IMR-90 (cell line): ENCODE results near the gene EDEM1. TPM values are rescaled to one million over a fixed set of nuclear protein-coding genes. Genes with fewer than 3 reads are reported as not detected.

Source experiments
- ATAC-seq: fragments of 200-7000 bp; cut with Tn5 transposase; 2 replicates; pipeline ENCODE4 v1.9.1; 2020; ENCODE audit warnings: low read depth, mild to moderate bottlenecking, moderate library complexity
- BruUV-seq: library from RNA; stranded (reverse); fragments of 400-500 nt; replicated peaks from 2 replicates; lab custom pipeline; 2021; lab: Mats Ljungman, UMichigan
- CTCF ChIA-PET: fragments of 300-600 bp; formaldehyde crosslinking; extraction: SDS; loops from one replicate; lab custom pipeline; 2021; ENCODE audit warnings: antibody characterized with exemption; lab: Yijun Ruan, JAX
- POLR2A ChIA-PET: fragments of 300-600 bp; sonication (Branson Sonifier 250); formaldehyde crosslinking; loops from one replicate; lab custom pipeline; 2022; ENCODE audit warnings: antibody characterized with exemption; ENCODE audit not compliant: unreplicated experiment; lab: Charles Lee
- DNase-seq: peaks from one replicate; pipeline ENCODE4 v3.0.0; 2013
- H2AFZ ChIP-seq: replicated peaks from 2 replicates; pipeline ENCODE3; 2013; ENCODE audit warnings: low read length, mild to moderate bottlenecking; ENCODE audit not compliant: poor library complexity
- H2AK5ac ChIP-seq: 2 replicates; pipeline ENCODE4 v1.6.1; 2013; ENCODE audit warnings: low read depth, low read length, inconsistent platforms
- H2AK9ac ChIP-seq: replicated peaks from 2 replicates; pipeline ENCODE3; 2013; ENCODE audit warnings: mild to moderate bottlenecking, low read depth, low read length, moderate library complexity; ENCODE audit not compliant: poor library complexity
- H2BK120ac ChIP-seq: 2 replicates; pipeline ENCODE4 v1.6.1; 2013; ENCODE audit warnings: low read depth, low read length, inconsistent platforms
- H2BK15ac ChIP-seq: 3 replicates; pipeline ENCODE4 v1.6.1; 2013; ENCODE audit warnings: low read depth, low read length, inconsistent platforms
- H2BK20ac ChIP-seq: 2 replicates; pipeline ENCODE4 v1.6.1; 2013; ENCODE audit warnings: low read depth, mild to moderate bottlenecking, inconsistent platforms, low read length, moderate library complexity
- H2BK5ac ChIP-seq: 2 replicates; pipeline ENCODE4 v1.6.1; 2013; ENCODE audit warnings: mild to moderate bottlenecking, low read depth, low read length, inconsistent platforms; ENCODE audit not compliant: poor library complexity, severe bottlenecking
- H3K14ac ChIP-seq: replicated peaks from 2 replicates; pipeline ENCODE4 v1.6.1; 2013; ENCODE audit warnings: low read depth, low read length, inconsistent platforms
- H3K18ac ChIP-seq: 2 replicates; pipeline ENCODE4 v1.6.1; 2013; ENCODE audit warnings: low read depth, low read length, control low read depth
- H3K23ac ChIP-seq: 2 replicates; pipeline ENCODE4 v1.6.1; 2013; ENCODE audit warnings: low read depth, low read length, inconsistent platforms
- H3K27ac ChIP-seq: 2 replicates; pipeline ENCODE4 v1.5.1; 2013; ENCODE audit warnings: mild to moderate bottlenecking, control low read depth, low read length; ENCODE audit not compliant: insufficient read depth
- H3K27me3 ChIP-seq: 2 replicates; pipeline ENCODE4 v1.6.1; 2013; ENCODE audit warnings: low read length; ENCODE audit not compliant: control insufficient read depth, insufficient read depth
- H3K36me3 ChIP-seq: 2 replicates; pipeline ENCODE4 v1.6.1; 2013; ENCODE audit warnings: low read length, mixed read lengths; ENCODE audit not compliant: control insufficient read depth, insufficient read depth
- H3K4ac ChIP-seq: 2 replicates; pipeline ENCODE4 v1.6.1; 2013; ENCODE audit warnings: low read depth, low read length, inconsistent platforms
- H3K4me1 ChIP-seq: 2 replicates; pipeline ENCODE4 v1.6.1; 2013; ENCODE audit warnings: low read length, mixed read lengths; ENCODE audit not compliant: control insufficient read depth, insufficient read depth
- H3K4me2 ChIP-seq: 2 replicates; pipeline ENCODE4 v1.6.1; 2013; ENCODE audit warnings: low read depth, mild to moderate bottlenecking, control low read depth, low read length, moderate library complexity
- H3K4me3 ChIP-seq: 2 replicates; pipeline ENCODE4 v1.5.1; 2013; ENCODE audit warnings: low read depth, mild to moderate bottlenecking, control low read depth, low read length, moderate library complexity; ENCODE audit not compliant: insufficient read depth
- H3K56ac ChIP-seq: 2 replicates; pipeline ENCODE4 v1.6.1; 2013; ENCODE audit warnings: low read length, inconsistent platforms; ENCODE audit not compliant: insufficient read depth; ENCODE audit errors: extremely low read depth
- H3K79me1 ChIP-seq, 2 experiments: 2 replicates each; pipeline ENCODE4 v1.6.1; 2013; ENCODE audit warnings: low read length in 2 of 2, inconsistent platforms in 1 of 2, low read depth in 1 of 2
- H3K9ac ChIP-seq: 2 replicates; pipeline ENCODE4 v1.6.1; 2013; ENCODE audit warnings: low read depth, low read length, control low read depth
- H3K9me1 ChIP-seq: 2 replicates; pipeline ENCODE4 v1.6.1; 2013; ENCODE audit warnings: low read length, inconsistent platforms; ENCODE audit not compliant: insufficient read depth
- H3K9me3 ChIP-seq: 2 replicates; pipeline ENCODE4 v1.6.1; 2013; ENCODE audit warnings: low read length; ENCODE audit not compliant: control insufficient read depth, insufficient read depth
- H4K20me1 ChIP-seq: 2 replicates; pipeline ENCODE4 v1.6.1; 2013; ENCODE audit warnings: low read length, inconsistent platforms; ENCODE audit not compliant: insufficient read depth
- H4K5ac ChIP-seq: 2 replicates; pipeline ENCODE4 v1.6.1; 2013; ENCODE audit warnings: mild to moderate bottlenecking, low read depth, low read length, control low read depth
- H4K8ac ChIP-seq, 2 experiments: 2 replicates each; pipeline ENCODE4 v1.6.1; 2013; ENCODE audit warnings: low read depth in 2 of 2, low read length in 2 of 2, control low read depth in 1 of 2, inconsistent platforms in 1 of 2
- H4K91ac ChIP-seq: 2 replicates; pipeline ENCODE4 v1.6.1; 2013; ENCODE audit warnings: low read depth, low read length, inconsistent platforms; ENCODE audit not compliant: insufficient read depth
- BHLHE40 ChIP-seq: fragments of 150-350 bp; IDR thresholded peaks from 2 replicates; pipeline ENCODE4 v1.6.1; 2016; ENCODE audit warnings: mild to moderate bottlenecking, low read depth, low read length
- CEBPB ChIP-seq: IDR thresholded peaks from 2 replicates; pipeline ENCODE4 v1.6.1; 2012; ENCODE audit warnings: low read depth, low read length, improper control_type of control experiment
- CHD1 ChIP-seq: IDR thresholded peaks from 2 replicates; pipeline ENCODE4 v1.6.1; 2012; ENCODE audit warnings: low read depth, low read length, improper control_type of control experiment
- CTCF ChIP-seq: conservative IDR thresholded peaks from 2 replicates; pipeline ENCODE4 v1.5.1; 2012; ENCODE audit warnings: mild to moderate bottlenecking, low read depth, low read length, improper control_type of control experiment
- ELK1 ChIP-seq: fragments of 150-350 bp; IDR thresholded peaks from 2 replicates; pipeline ENCODE4 v1.6.1; 2016; ENCODE audit warnings: low read depth, mild to moderate bottlenecking, low read length, moderate library complexity, borderline replicate concordance
- FOS ChIP-seq: fragments of 150-350 bp; IDR thresholded peaks from 2 replicates; pipeline ENCODE4 v1.6.1; 2016; ENCODE audit warnings: low read depth, low read length
- MAFK ChIP-seq: IDR thresholded peaks from 2 replicates; pipeline ENCODE4 v1.6.1; 2012; ENCODE audit warnings: low read depth, low read length, improper control_type of control experiment
- MAZ ChIP-seq: IDR thresholded peaks from 2 replicates; pipeline ENCODE4 v1.6.1; 2012; ENCODE audit warnings: low read depth, mild to moderate bottlenecking, low read length, improper control_type of control experiment, moderate library complexity, borderline replicate concordance
- MXI1 ChIP-seq: IDR thresholded peaks from 2 replicates; pipeline ENCODE4 v1.6.1; 2012; ENCODE audit warnings: low read depth, mild to moderate bottlenecking, low read length, moderate library complexity, borderline replicate concordance
- NFE2L2 ChIP-seq: fragments of 150-350 bp; IDR thresholded peaks from 2 replicates; pipeline ENCODE4 v1.6.1; 2016; ENCODE audit warnings: low read depth, mild to moderate bottlenecking, low read length
- POLR2A ChIP-seq: IDR thresholded peaks from 2 replicates; pipeline ENCODE4 v1.6.1; 2012; ENCODE audit warnings: mild to moderate bottlenecking, low read depth, low read length
- RAD21 ChIP-seq: IDR thresholded peaks from 2 replicates; pipeline ENCODE4 v1.6.1; 2012; ENCODE audit warnings: low read length, improper control_type of control experiment
- RCOR1 ChIP-seq: IDR thresholded peaks from 2 replicates; pipeline ENCODE4 v1.6.1; 2012; ENCODE audit warnings: mild to moderate bottlenecking, low read length, improper control_type of control experiment; ENCODE audit not compliant: insufficient replicate concordance
- RFX5 ChIP-seq: IDR thresholded peaks from 2 replicates; pipeline ENCODE4 v1.8.0; 2012; ENCODE audit warnings: low read depth, mild to moderate bottlenecking, low read length, moderate library complexity
- SMC3 ChIP-seq: fragments of 150-350 bp; IDR thresholded peaks from 2 replicates; pipeline ENCODE4 v1.6.1; 2016; ENCODE audit warnings: low read depth, mild to moderate bottlenecking, antibody characterized with exemption, low read length, moderate library complexity
- USF2 ChIP-seq: fragments of 150-350 bp; IDR thresholded peaks from 2 replicates; pipeline ENCODE4 v1.6.1; 2017; ENCODE audit warnings: mild to moderate bottlenecking, antibody characterized with exemption, low read length, low read depth
- WGBS, 2 experiments: methylation state at CpG; one replicate each; pipeline versions ENCODE4 v1.1.5 to v1.1.7; 2013; ENCODE audit warnings: missing lambda C conversion rate in 2 of 2; ENCODE audit not compliant: insufficient read length in 1 of 2; ENCODE audit errors: extremely low coverage in 2 of 2; 5-methylcytosine and 5-hydroxymethylcytosine counted together
- dilution Hi-C: fragments of 300-500 bp; cut with HindIII; formaldehyde crosslinking; loops from one replicate; pipeline ENCODE4 v1.14.3; 2018; ENCODE audit warnings: low sequenced_read_pairs; ENCODE audit not compliant: unreplicated experiment
- in situ Hi-C: fragments of 300-500 bp; cut with MboI; formaldehyde crosslinking; loops from 3 replicates; pipeline ENCODE4 v1.14.3; 2019; ENCODE audit warnings: low sequenced_read_pairs, inconsistent platforms, mixed read lengths
- intact Hi-C: fragments of 100-400 bp; cut with micrococcal nuclease; formaldehyde crosslinking; loops from 2 replicates; pipeline ENCODE4 v1.10.0; 2022
- polyA plus RNA-seq, 3 experiments: library from polyadenylated mRNA; depleted of rRNA; stranded (reverse); fragments of >200 nt; gene quantifications; 2 replicates each; pipeline ENCODE4 v1.2.3, GENCODE V29; 2012; ENCODE audit warnings: low replicate concordance in 1 of 3
- total RNA-seq: library from RNA; depleted of rRNA; stranded (reverse); fragments of >200 nt; gene quantifications from 2 replicates; pipeline ENCODE4 v1.2.3, GENCODE V29; 2012

EDEM1 gene
- total and polyA plus RNA-seq, 2 of the 4 experiments (the other 2 are of a cell fraction): 23.5 to 27.0 TPM

GRCh38 chr3:5169807-5170206 is 17.7 kb upstream of the EDEM1 start:
- intact Hi-C loops: no loop called here
- Histone ChIP-seq H3K9me1 (peaks cover 3% of the 10 kb centered on the region), H3K14ac (no peak overlapping the region), H3K36me3 (peaks cover 12% of the 10 kb centered on the region), H3K9me3 (no peaks in the 10 kb centered on the region), H2AK9ac (no peak overlapping the region), H3K18ac (no peak overlapping the region), H3K56ac (no peak overlapping the region), H3K79me1 (peaks cover 24 to 27% of the 10 kb centered on the region in 2 experiments), H3K27ac (no peak overlapping the region), H3K4me3 (no peak overlapping the region), H4K20me1 (peaks cover 21% of the 10 kb centered on the region; the same call in 1 of the 2 replicates), H4K8ac (no peak overlapping the region), H3K9ac (no peak overlapping the region), H3K4me1 (no peaks in the 10 kb centered on the region; the same call in 1 of the 2 replicates), H2AFZ (no peak overlapping the region), H4K5ac (no peak overlapping the region), H2BK120ac (no peak overlapping the region), H2BK15ac (no peak overlapping the region), H4K91ac (no peak overlapping the region), H2BK20ac (no peak overlapping the region), H3K27me3 (no peaks in the 10 kb centered on the region), H2AK5ac (no peak overlapping the region), H3K4me2 (no peak overlapping the region), H2BK5ac (no peak overlapping the region), H3K23ac (no peak overlapping the region), H3K4ac (no peak overlapping the region)
- no CpG with 5 or more reads among the region's 2 CpGs for WGBS, 2 experiments
- in situ Hi-C loops: no loop called here
- dilution Hi-C loops: no loop called here
- ATAC-seq (no peak), DNase-seq (no peak)
- POLR2A ChIA-PET: no interaction called here
- BruUV-seq: no TSS peak
- CTCF ChIA-PET: no interaction called here
- TF ChIP-seq FOS (no peak), POLR2A (no peak), RFX5 (no peak), BHLHE40 (no peak), MXI1 (no peak), MAZ (no peak), CEBPB (no peak), ELK1 (no peak), CHD1 (no peak), RAD21 (no peak), USF2 (no peak), RCOR1 (no peak), MAFK (no peak), CTCF (no peak), NFE2L2 (no peak), SMC3 (no peak)
